B cell (primary cell): Measurements from ENCODE around the gene KDM4D.
"Not testable (repeated sequence)": the region's sequence is repeated elsewhere in the genome, so short reads cannot be mapped to it uniquely, and the experiment has no call there.

ENCODE experiments used
- CTCF ChIP-seq: fragments of 200-600 bp; IDR thresholded peaks from one replicate; pipeline ENCODE4 v1.8.0; 2022; ENCODE audit warnings: antibody characterized with exemption, mild to moderate bottlenecking
- EZH2 ChIP-seq: IDR thresholded peaks from 2 replicates; pipeline ENCODE4 v1.6.1; 2012; ENCODE audit warnings: borderline replicate concordance, low read depth, mild to moderate bottlenecking, moderate library complexity, low read length; ENCODE audit not compliant: insufficient read depth, poor library complexity, severe bottlenecking

- not testable (repeated sequence) for TF ChIP-seq CTCF, EZH2
Measured at GRCh38 chr11:95025594-95025993, 52.1 kb downstream of the KDM4D start.
